Osteoblast (primary cell): ENCODE results near the gene GALNT9. TPM values are rescaled to one million over a fixed set of nuclear protein-coding genes. Genes with fewer than 3 reads are reported as not detected.

Source experiments
- DNase-seq: peaks from one replicate; pipeline ENCODE4 v3.0.0; 2011; ENCODE audit warnings: low spot score, mixed read lengths; ENCODE audit not compliant: insufficient read length; ENCODE audit errors: missing footprints
- H2AFZ ChIP-seq: 2 replicates; pipeline ENCODE4 v1.6.0; 2011; ENCODE audit warnings: mild to moderate bottlenecking, low read length
- H3K27ac ChIP-seq: 2 replicates; pipeline ENCODE4 v1.5.1; 2011; ENCODE audit warnings: mild to moderate bottlenecking, low read depth, low read length, moderate library complexity
- H3K27me3 ChIP-seq: 2 replicates; pipeline ENCODE4 v1.6.0; 2012; ENCODE audit warnings: mild to moderate bottlenecking, control low read depth, inconsistent platforms, low read length, moderate library complexity; ENCODE audit not compliant: insufficient read depth
- H3K36me3 ChIP-seq: 2 replicates; pipeline ENCODE4 v1.5.1; 2011; ENCODE audit warnings: mild to moderate bottlenecking, low read length, control low read depth, moderate library complexity; ENCODE audit not compliant: insufficient read depth
- H3K4me1 ChIP-seq: 2 replicates; pipeline ENCODE4 v1.5.1; 2011; ENCODE audit warnings: mild to moderate bottlenecking, low read length, control low read depth, moderate library complexity; ENCODE audit not compliant: insufficient read depth
- H3K4me2 ChIP-seq: 2 replicates; pipeline ENCODE4 v1.6.0; 2011; ENCODE audit warnings: mild to moderate bottlenecking, low read length; ENCODE audit not compliant: insufficient read depth
- H3K4me3 ChIP-seq: fragments of 200-600 bp; sonication (generic); 3 replicates; pipeline ENCODE4 v1.5.1; 2012; ENCODE audit warnings: mild to moderate bottlenecking, low read length, inconsistent platforms; ENCODE audit not compliant: insufficient read depth
- H3K79me2 ChIP-seq: 2 replicates; pipeline ENCODE4 v1.6.0; 2012; ENCODE audit warnings: mild to moderate bottlenecking, low read length, control low read depth, inconsistent platforms; ENCODE audit not compliant: insufficient read depth
- H3K9me3 ChIP-seq: 2 replicates; pipeline ENCODE4 v1.5.1; 2011; ENCODE audit warnings: low read depth, low read length, control low read depth
- H4K20me1 ChIP-seq: 2 replicates; pipeline ENCODE4 v1.6.0; 2012; ENCODE audit warnings: mild to moderate bottlenecking, low read length, control low read depth; ENCODE audit not compliant: insufficient read depth
- CTCF ChIP-seq: IDR thresholded peaks from 2 replicates; pipeline ENCODE4 v1.5.1; 2011; ENCODE audit warnings: mild to moderate bottlenecking, low read depth, low read length, moderate library complexity; ENCODE audit errors: extremely low read depth
- total RNA-seq: library from RNA; depleted of rRNA; stranded (reverse); fragments of >200 nt; gene quantifications from 2 replicates; pipeline ENCODE4 v1.2.3, GENCODE V29; 2012

Gene GALNT9
- total RNA-seq, 1 donor = 0.36 TPM

GRCh38 chr12:132288516-132289215, 40.7 kb downstream of the GALNT9 start:
- H3K79me2 ChIP-seq = no peaks in the 10 kb centered on the region
- no peak overlapping the region for H3K4me2 ChIP-seq
- no peaks in the 10 kb centered on the region for H4K20me1 ChIP-seq
- peaks cover 17% of the 10 kb centered on the region for H3K27me3 ChIP-seq
- TF ChIP-seq CTCF = no peak
- no peaks in the 10 kb centered on the region for H3K4me1 ChIP-seq
- no peak overlapping the region for H3K27ac ChIP-seq
- H3K4me3 ChIP-seq = no peak overlapping the region
- no peaks in the 10 kb centered on the region for H3K36me3 ChIP-seq
- DNase-seq = no peak
- no peaks in the 10 kb centered on the region for H3K9me3 ChIP-seq
- H2AFZ ChIP-seq = no peak overlapping the region

GRCh38 chr12:132287391-132288238, 41.8 kb downstream of the GALNT9 start:
- no peak for DNase-seq
- no peak overlapping the region for H3K4me2 ChIP-seq
- TF ChIP-seq CTCF = no peak
- no peak overlapping the region for H2AFZ ChIP-seq
- peaks cover 17% of the 10 kb centered on the region for H3K27me3 ChIP-seq
- no peaks in the 10 kb centered on the region for H3K36me3 ChIP-seq
- H3K4me1 ChIP-seq = no peaks in the 10 kb centered on the region
- H4K20me1 ChIP-seq = no peaks in the 10 kb centered on the region
- H3K4me3 ChIP-seq = no peak overlapping the region
- H3K27ac ChIP-seq = no peak overlapping the region
- no peaks in the 10 kb centered on the region for H3K9me3 ChIP-seq
- H3K79me2 ChIP-seq = no peaks in the 10 kb centered on the region

GRCh38 chr12:132286912-132287311, 42.5 kb downstream of the GALNT9 start:
- TF ChIP-seq CTCF = no peak
- Histone ChIP-seq H2AFZ (no peak overlapping the region), H3K4me1 (no peaks in the 10 kb centered on the region), H3K4me3 (no peak overlapping the region), H3K9me3 (no peaks in the 10 kb centered on the region), H3K27ac (no peak overlapping the region), H4K20me1 (no peaks in the 10 kb centered on the region), H3K79me2 (no peaks in the 10 kb centered on the region), H3K36me3 (no peaks in the 10 kb centered on the region), H3K4me2 (no peak overlapping the region), H3K27me3 (peaks cover 17% of the 10 kb centered on the region)
- DNase-seq = peak; percentile 92
